HG03575 (cell line): Measurements from ENCODE around the gene HMGCS1.
"Not testable (repeated sequence)": the region's sequence is repeated elsewhere in the genome, so short reads cannot be mapped to it uniquely, and the experiment has no call there.

Experiments used
- ATAC-seq: cut with Tn5 transposase; IDR thresholded peaks from one replicate; pipeline ENCODE4 v1.9.1; 2021; ENCODE audit not compliant: unreplicated experiment, insufficient number of reproducible peaks, low FRiP score; ENCODE audit errors: extremely low read depth

Gene HMGCS1

DNA sequence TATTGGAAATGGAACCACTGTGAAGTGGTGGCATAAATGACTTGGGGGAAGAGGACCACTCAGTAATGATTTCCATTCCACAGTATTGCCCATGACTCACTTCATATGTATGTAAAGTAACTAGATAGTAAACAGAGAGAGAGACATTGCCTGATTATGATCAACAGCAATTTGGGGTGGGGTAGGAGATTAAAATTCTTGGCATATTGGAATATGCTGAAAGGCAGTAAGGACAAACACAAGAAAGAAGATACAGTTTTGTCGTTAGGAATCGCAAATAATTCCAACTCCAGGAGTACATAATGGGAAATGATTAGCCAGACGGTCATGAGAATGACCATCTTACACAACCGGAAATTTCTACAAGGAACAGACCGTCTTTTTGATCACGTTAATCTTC lies 1.5 kb upstream of the HMGCS1 start:
- no peak for ATAC-seq

DNA sequence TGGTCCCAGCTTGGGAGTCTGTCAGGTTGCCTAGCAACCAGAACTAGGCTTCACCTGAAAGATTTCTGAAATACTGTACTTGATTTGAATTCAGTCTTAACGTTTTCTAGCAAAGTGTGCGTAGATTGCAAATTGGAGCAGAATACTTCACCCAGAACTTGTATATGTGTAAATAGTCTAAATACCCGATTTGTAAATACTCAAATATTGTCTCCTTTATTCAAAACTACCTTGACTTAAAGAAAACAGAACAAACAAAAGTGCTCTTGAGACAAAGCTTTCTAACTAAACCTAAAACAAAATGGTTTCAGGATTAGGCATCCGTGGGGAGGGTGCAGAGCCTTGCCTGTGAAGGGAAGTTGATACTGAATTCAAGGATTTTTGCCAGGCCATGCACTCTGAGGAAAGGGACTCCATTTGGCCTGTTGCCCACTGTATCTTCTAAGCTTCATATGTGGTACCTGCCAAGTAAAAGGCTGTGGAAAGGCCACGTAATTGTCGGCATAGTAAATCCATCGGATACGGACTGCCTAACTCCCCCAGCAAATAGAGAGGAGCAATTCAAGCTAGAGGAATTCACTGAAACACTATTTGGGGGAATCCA lies 744 bp upstream of the HMGCS1 start:
- ATAC-seq = no peak

- ATAC-seq = no peak
Measured at GRCh38 chr5:43312699-43313034, 545 bp downstream of the HMGCS1 start.

GRCh38 chr5:43312076-43312661 lies 1.0 kb downstream of the HMGCS1 start:
- no peak for ATAC-seq

DNA sequence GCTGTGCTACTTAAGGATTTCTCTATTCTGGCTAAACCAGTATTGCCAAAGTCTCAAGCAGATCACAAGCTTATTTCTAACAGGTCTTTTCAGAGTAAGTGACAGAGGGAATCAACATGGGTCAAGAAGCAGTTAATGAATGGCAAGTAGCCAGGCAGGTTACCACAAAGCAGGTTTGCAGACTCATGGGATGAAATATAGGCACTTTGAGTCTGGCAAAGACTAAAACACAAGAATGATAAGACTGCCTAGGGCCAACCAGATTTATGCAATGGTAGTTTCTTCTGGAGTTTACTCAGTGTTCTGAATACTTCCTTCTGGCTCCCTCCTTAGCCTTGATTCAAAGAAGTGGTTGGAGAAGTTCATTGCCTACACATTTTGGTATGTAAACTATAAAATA lies 3.6 kb downstream of the HMGCS1 start:
- no peak for ATAC-seq

DNA sequence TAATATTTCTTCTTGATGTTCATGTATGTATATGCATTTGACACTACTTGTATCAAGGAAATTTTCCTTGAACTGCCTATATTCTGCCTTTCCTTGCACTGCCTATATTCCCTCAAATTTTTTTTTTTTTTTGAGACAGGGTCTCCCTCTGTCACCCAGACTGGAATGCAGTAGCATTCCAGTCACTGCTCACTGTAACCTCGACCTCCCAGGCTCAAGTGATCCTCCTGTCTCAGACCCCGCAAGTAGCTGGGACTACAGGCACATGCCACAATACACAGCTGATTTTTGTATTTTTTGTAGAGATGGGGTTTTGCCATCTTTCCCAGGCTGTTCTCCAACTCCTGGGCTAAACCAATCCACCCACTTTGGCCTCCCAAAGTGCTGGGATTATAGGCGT lies 4.1 kb downstream of the HMGCS1 start:
- ATAC-seq = no peak

DNA sequence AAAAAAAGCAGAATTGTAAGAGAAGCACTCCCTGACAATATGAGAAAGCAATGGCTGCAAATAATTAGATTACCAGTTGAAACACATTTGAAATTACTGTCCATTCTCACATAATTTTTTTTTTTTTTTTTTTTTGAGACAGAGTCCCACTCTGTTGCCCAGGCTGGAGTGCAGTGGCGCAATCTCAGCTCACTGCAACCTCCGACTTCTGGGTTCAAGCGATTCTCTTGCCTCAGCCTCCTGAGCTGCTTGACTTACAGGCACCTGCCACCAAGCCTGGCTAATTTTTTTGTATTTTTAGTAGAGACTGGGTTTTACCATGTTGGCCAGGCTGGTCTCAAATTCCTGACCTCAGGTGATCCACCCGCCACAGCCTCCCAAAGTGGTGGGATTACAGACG lies 6.3 kb downstream of the HMGCS1 start:
- not testable (repeated sequence) for ATAC-seq

GRCh38 chr5:43305948-43306565 lies 7.2 kb downstream of the HMGCS1 start:
- no peak for ATAC-seq

DNA sequence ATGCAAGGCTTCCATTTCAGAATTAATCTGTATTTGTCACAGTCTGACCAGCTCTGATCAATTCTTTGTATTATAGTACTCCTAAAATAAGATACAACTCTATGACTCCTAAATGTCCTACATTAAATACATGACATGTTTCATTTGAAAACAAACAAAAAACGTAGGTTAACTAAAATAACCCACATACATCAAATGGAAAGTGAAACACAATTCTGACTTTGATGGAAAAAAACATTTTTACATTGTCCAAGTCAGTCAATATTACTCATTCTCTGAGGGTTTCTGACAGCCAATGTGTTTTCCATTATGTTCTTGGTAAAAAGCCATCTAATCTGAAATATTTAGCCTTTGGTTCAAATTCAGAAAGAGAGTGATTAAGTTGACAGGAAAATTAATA lies 8.7 kb downstream of the HMGCS1 start:
- no peak for ATAC-seq

GRCh38 chr5:43303242-43303641 lies 10.0 kb downstream of the HMGCS1 start:
- ATAC-seq = no peak

- ATAC-seq = no peak
Measured at GRCh38 chr5:43302481-43302880, 10.7 kb downstream of the HMGCS1 start.

DNA sequence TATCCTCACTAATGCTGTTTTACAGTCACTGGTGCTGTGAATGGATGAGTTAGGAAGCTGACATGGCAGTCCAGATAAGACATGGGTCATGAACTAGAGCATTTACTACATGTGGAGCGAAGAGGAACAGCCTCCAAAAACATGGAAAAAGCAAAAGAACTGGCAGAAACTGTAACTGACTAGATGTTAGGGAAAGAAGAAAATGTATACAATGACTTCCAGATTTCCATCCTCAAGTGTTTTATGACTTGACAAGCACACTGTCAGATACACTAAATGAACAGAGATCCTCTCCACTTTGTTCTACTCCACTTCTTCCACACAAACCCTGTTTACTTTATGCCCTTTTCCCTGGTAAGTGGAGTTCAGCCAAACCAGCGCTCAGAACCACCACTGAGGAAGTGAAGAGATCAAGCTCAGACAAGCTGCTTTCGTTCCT lies 11.5 kb downstream of the HMGCS1 start:
- ATAC-seq = no peak

DNA sequence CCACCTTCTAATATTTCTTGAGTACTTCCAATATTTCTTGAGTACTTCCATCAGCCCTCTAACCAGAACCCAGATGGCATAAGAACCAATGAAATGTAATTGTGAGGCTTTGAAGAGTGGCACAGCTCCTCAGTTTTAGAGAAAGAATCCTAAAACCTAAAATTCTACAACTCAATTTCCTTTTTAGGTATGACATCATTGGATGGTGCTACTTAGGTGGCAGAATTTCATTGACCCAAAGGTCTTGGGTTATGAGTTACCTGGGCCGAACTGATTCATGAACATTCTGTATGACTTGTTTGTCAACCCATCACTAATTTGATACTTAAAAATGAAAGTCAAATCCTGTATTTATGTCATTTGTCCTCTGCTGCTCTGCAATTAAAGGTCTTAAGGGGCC lies 13.1 kb downstream of the HMGCS1 start:
- no peak for ATAC-seq

DNA sequence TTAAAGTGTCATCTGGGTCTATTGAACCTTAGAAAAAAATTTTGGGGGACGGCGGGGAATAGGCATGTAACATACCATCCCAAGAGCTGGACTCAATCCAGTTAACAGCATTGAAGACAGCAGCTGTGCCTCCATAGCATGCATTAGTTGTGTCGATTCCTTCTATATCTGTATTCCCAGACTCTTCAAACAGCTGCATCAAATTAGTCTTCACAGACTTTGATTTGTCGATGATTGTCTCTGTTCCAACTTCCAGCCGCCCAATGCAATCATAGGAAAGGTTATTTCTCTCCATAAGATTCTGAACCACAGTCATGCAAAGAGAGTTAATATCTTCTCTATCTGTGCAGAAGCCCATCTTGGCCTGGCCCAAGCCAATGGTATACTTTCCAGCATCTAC lies 14.8 kb downstream of the HMGCS1 start:
- ATAC-seq = no peak

DNA sequence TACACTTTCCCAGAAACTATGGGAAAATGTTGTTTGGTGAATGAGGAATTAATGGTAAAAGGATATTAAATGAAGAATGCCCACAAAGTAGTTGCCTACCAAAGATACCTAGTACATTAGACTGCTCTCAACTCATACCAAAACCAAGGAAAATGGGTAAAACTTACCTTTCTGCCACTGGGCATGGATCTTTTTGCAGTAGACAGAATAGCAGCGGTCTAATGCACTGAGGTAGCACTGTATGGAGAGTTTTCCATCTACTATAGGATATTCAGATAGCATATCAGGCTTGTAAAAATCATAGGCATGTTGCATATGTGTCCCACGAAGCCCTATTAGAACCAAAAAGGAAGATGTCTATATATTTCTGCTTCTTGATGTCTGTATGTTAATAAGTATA lies 16.4 kb downstream of the HMGCS1 start:
- no peak for ATAC-seq

DNA sequence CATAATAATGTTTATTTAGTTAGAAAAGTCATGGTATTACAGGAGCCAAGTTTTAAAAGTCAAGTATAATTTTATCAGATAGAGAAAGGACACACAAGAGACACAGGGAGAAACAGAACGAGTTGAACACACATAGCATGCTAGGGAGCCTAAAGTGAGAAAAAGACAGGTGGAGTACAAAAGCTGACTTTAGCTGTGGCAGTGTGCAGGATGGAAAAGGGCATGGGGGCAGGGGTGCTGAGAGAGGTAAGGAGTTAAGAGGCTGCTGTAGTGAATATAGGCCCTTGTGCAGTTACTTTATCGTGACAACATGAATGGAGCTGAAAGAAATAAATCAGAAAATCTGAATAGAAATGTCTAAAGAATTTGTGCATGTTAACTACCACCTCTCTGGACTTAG lies 18.0 kb downstream of the HMGCS1 start:
- ATAC-seq = no peak

DNA sequence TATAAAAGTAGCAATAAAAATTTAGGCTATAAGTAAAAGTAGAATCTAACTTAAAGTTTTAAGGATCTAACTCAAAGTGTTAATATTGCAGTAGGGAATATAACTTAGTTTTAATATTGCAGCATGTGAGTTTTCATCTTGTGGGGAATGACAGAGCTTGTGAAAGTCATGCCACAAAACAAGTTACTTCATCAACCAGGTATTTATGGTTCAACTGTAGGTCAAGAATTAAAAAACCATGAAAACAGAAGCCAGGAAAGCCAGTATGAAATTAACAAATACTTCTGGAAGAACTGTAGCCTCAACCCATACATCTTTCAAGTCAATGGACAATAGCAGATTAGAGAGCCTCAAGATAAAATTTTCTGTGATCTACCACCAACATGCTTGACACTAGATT lies 19.0 kb downstream of the HMGCS1 start:
- no peak for ATAC-seq

GRCh38 chr5:43290726-43291125 lies 22.5 kb downstream of the HMGCS1 start:
- no peak for ATAC-seq

DNA sequence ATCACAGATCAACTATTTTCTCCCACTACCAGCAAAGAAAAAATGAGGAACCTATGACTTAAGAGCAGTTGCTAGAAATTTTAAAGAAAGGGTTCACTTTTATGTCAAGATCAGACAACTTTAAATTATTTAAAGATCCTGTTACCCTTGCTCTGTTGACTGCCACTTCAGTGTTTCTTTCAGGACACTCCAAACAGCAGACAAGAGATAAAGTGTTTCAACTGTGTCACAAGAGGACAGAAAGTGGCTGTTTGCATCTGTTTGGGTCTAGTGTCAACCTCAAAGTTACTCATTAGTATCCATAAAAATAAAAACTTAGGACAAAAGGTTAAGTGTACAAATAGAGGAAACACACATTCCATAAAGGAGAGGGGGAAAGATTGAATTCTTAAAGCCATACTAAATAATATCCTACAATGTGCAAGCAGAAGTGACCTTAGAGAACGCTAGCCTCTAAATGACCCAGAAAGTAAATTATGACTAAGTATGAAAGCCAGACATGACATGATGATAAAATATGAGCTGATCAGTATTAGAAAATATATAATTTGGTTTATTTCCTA lies 24.9 kb downstream of the HMGCS1 start:
- no peak for ATAC-seq

DNA sequence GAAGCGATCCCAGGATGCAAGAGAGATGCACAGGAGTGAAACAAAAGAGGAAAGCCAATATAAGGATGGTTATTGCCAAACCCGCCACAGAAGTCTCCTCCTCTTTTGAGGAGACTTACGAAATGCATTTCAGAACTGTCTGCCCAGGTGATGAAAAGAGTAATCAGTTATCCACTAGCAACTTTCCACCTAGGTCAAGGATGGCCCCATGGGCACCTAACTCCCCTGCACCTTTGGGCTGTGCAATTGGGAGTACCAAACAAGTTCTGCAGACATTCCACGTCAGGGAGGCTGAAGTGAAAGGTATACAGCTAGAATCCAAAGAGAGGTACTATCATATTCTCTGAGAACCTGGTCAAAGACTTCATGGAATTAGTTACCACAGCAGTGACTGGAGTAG lies 25.7 kb downstream of the HMGCS1 start:
- no peak for ATAC-seq

DNA sequence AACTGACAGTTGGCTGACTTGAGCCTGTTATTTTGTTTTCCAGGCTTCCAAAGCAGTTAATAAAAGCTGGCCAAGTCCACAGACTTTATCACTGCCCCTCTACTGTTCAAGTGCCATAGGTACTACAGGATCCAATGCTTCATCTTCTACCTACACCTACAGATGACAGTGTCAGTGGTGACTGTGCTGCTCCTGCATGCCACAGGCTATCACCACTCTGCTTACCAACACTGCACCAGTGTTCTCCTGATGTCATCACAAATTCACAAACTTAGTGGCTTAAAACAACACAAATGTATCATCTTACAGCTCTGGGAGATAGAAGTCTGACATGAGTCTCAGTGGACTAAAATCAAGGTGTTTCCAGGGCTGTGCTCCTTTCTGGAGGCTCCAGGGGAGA lies 26.6 kb downstream of the HMGCS1 start:
- ATAC-seq = no peak
